Osteoblast (primary cell): Measurements from ENCODE around the gene CPD. TPM values are rescaled to one million over a fixed set of nuclear protein-coding genes. Genes with fewer than 3 reads are reported as not detected.
"Not testable (repeated sequence)": the region's sequence is repeated elsewhere in the genome, so short reads cannot be mapped to it uniquely, and the experiment has no call there.

ENCODE experiments used
- DNase-seq: peaks from one replicate; pipeline ENCODE4 v3.0.0; 2011; ENCODE audit warnings: low spot score, mixed read lengths; ENCODE audit not compliant: insufficient read length; ENCODE audit errors: missing footprints
- H2AFZ ChIP-seq: 2 replicates; pipeline ENCODE4 v1.6.0; 2011; ENCODE audit warnings: mild to moderate bottlenecking, low read length
- H3K27ac ChIP-seq: 2 replicates; pipeline ENCODE4 v1.5.1; 2011; ENCODE audit warnings: mild to moderate bottlenecking, low read depth, low read length, moderate library complexity
- H3K27me3 ChIP-seq: 2 replicates; pipeline ENCODE4 v1.6.0; 2012; ENCODE audit warnings: mild to moderate bottlenecking, control low read depth, inconsistent platforms, low read length, moderate library complexity; ENCODE audit not compliant: insufficient read depth
- H3K36me3 ChIP-seq: 2 replicates; pipeline ENCODE4 v1.5.1; 2011; ENCODE audit warnings: mild to moderate bottlenecking, low read length, control low read depth, moderate library complexity; ENCODE audit not compliant: insufficient read depth
- H3K4me1 ChIP-seq: 2 replicates; pipeline ENCODE4 v1.5.1; 2011; ENCODE audit warnings: mild to moderate bottlenecking, low read length, control low read depth, moderate library complexity; ENCODE audit not compliant: insufficient read depth
- H3K4me2 ChIP-seq: 2 replicates; pipeline ENCODE4 v1.6.0; 2011; ENCODE audit warnings: mild to moderate bottlenecking, low read length; ENCODE audit not compliant: insufficient read depth
- H3K4me3 ChIP-seq: fragments of 200-600 bp; sonication (generic); 3 replicates; pipeline ENCODE4 v1.5.1; 2012; ENCODE audit warnings: mild to moderate bottlenecking, low read length, inconsistent platforms; ENCODE audit not compliant: insufficient read depth
- H3K79me2 ChIP-seq: 2 replicates; pipeline ENCODE4 v1.6.0; 2012; ENCODE audit warnings: mild to moderate bottlenecking, low read length, control low read depth, inconsistent platforms; ENCODE audit not compliant: insufficient read depth
- H3K9me3 ChIP-seq: 2 replicates; pipeline ENCODE4 v1.5.1; 2011; ENCODE audit warnings: low read depth, low read length, control low read depth
- H4K20me1 ChIP-seq: 2 replicates; pipeline ENCODE4 v1.6.0; 2012; ENCODE audit warnings: mild to moderate bottlenecking, low read length, control low read depth; ENCODE audit not compliant: insufficient read depth
- CTCF ChIP-seq: IDR thresholded peaks from 2 replicates; pipeline ENCODE4 v1.5.1; 2011; ENCODE audit warnings: mild to moderate bottlenecking, low read depth, low read length, moderate library complexity; ENCODE audit errors: extremely low read depth
- total RNA-seq: library from RNA; depleted of rRNA; stranded (reverse); fragments of >200 nt; gene quantifications from 2 replicates; pipeline ENCODE4 v1.2.3, GENCODE V29; 2012

The CPD gene
- total RNA-seq, 1 donor: 95.2 TPM

GRCh38 chr17:30341703-30342249, 37.0 kb upstream of the CPD start:
- Histone ChIP-seq H3K9me3 (no peaks in the 10 kb centered on the region), H3K27ac (no peak overlapping the region), H3K4me2 (no peak overlapping the region), H3K27me3 (no peaks in the 10 kb centered on the region), H3K4me3 (no peak overlapping the region), H3K4me1 (peaks cover 19% of the 10 kb centered on the region), H3K79me2 (no peaks in the 10 kb centered on the region), H4K20me1 (no peaks in the 10 kb centered on the region), H3K36me3 (no peaks in the 10 kb centered on the region), H2AFZ (no peak overlapping the region)
- TF ChIP-seq CTCF: no peak
- no peak for DNase-seq

- not testable (repeated sequence) for DNase-seq, H4K20me1 ChIP-seq, H3K4me3 ChIP-seq, H3K36me3 ChIP-seq, H3K9me3 ChIP-seq, H3K27ac ChIP-seq, H3K4me2 ChIP-seq, H3K79me2 ChIP-seq, H3K27me3 ChIP-seq, H2AFZ ChIP-seq
- H3K4me1 ChIP-seq: peaks cover 19% of the 10 kb centered on the region
Observed at GRCh38 chr17:30343244-30343643, 35.5 kb upstream of the CPD start.

- no peak overlapping the region for H3K4me3 ChIP-seq
- H3K4me2 ChIP-seq: no peak overlapping the region
- H3K9me3 ChIP-seq: no peaks in the 10 kb centered on the region
- no peak overlapping the region for H3K27ac ChIP-seq
- H4K20me1 ChIP-seq: no peaks in the 10 kb centered on the region
- no peak for DNase-seq
- H3K79me2 ChIP-seq: no peaks in the 10 kb centered on the region
- H3K27me3 ChIP-seq: peaks cover 3% of the 10 kb centered on the region
- no peaks in the 10 kb centered on the region for H3K36me3 ChIP-seq
- peaks cover 19% of the 10 kb centered on the region for H3K4me1 ChIP-seq
- TF ChIP-seq CTCF: no peak
- H2AFZ ChIP-seq: no peak overlapping the region
Observed at GRCh38 chr17:30343796-30344195, 34.9 kb upstream of the CPD start.

- Histone ChIP-seq H3K4me1 (peaks cover 19% of the 10 kb centered on the region), H3K4me3 (no peak overlapping the region), H2AFZ (peak overlapping the region; percentile 40), H3K79me2 (no peaks in the 10 kb centered on the region), H4K20me1 (no peaks in the 10 kb centered on the region), H3K27ac (no peak overlapping the region), H3K36me3 (no peaks in the 10 kb centered on the region), H3K9me3 (no peaks in the 10 kb centered on the region), H3K27me3 (peaks cover 4% of the 10 kb centered on the region), H3K4me2 (no peak overlapping the region)
- TF ChIP-seq CTCF: no peak
- DNase-seq: no peak
Observed at GRCh38 chr17:30344283-30345088, 34.2 kb upstream of the CPD start.
